ENCODE results near the gene TTC9C. TPM values are rescaled to one million over a fixed set of nuclear protein-coding genes. Genes with fewer than 3 reads are reported as not detected.
A peak's percentile ranks its signal among the peaks of the same experiment; 100 is the strongest.
"Not testable (repeated sequence)": the region's sequence is repeated elsewhere in the genome, so short reads cannot be mapped to it uniquely, and the experiment has no call there.

TTC9C gene
- polyA plus RNA-seq, 1 donor: 37.9 TPM

GRCh38 chr11:62724171-62724570 is 4.1 kb upstream of the TTC9C start:
- Histone ChIP-seq H3K36me3 (ENCODE audit: control insufficient read depth, insufficient read depth, low read length) (peaks cover 49% of the 10 kb centered on the region), H3K9me3 (ENCODE audit: control insufficient read depth, low read depth, low read length) (no peaks in the 10 kb centered on the region), H3K4me3 (ENCODE audit: low read length) (peak overlapping the region; percentile 66), H3K27ac (ENCODE audit: low read length) (no peak overlapping the region), H3K4me1 (ENCODE audit: control insufficient read depth, insufficient read depth, low read length) (no peaks in the 10 kb centered on the region), H3K27me3 (ENCODE audit: control insufficient read depth, insufficient read depth, low read length) (no peaks in the 10 kb centered on the region)
- DNase-seq: no peak
- no CpG with 5 or more reads among the region's 8 CpGs for WGBS (ENCODE audit: insufficient coverage, low lambda C conversion rate)

GRCh38 chr11:62725646-62726045 is 2.6 kb upstream of the TTC9C start:
- H3K9me3 ChIP-seq (ENCODE audit: control insufficient read depth, low read depth, low read length): no peaks in the 10 kb centered on the region
- peaks cover 35% of the 10 kb centered on the region for H3K36me3 ChIP-seq (ENCODE audit: control insufficient read depth, insufficient read depth, low read length)
- peak overlapping the region; percentile 66 for H3K4me3 ChIP-seq (ENCODE audit: low read length)
- H3K27ac ChIP-seq (ENCODE audit: low read length): peak overlapping the region; percentile 90
- no peaks in the 10 kb centered on the region for H3K27me3 ChIP-seq (ENCODE audit: control insufficient read depth, insufficient read depth, low read length)
- DNase-seq: peak in 1 of 2 donors; percentile 49
- no CpG with 5 or more reads among the region's 7 CpGs for WGBS (ENCODE audit: insufficient coverage, low lambda C conversion rate)
- H3K4me1 ChIP-seq (ENCODE audit: control insufficient read depth, insufficient read depth, low read length): no peaks in the 10 kb centered on the region

GRCh38 chr11:62726156-62726914 is 2.0 kb upstream of the TTC9C start:
- peak overlapping the region; percentile 66 for H3K4me3 ChIP-seq (ENCODE audit: low read length)
- peaks cover 28% of the 10 kb centered on the region for H3K36me3 ChIP-seq (ENCODE audit: control insufficient read depth, insufficient read depth, low read length)
- no peaks in the 10 kb centered on the region for H3K9me3 ChIP-seq (ENCODE audit: control insufficient read depth, low read depth, low read length)
- H3K27ac ChIP-seq (ENCODE audit: low read length): peak overlapping the region; percentile 90
- WGBS (ENCODE audit: insufficient coverage, low lambda C conversion rate): no CpG with 5 or more reads among the region's 51 CpGs
- H3K4me1 ChIP-seq (ENCODE audit: control insufficient read depth, insufficient read depth, low read length): no peaks in the 10 kb centered on the region
- H3K27me3 ChIP-seq (ENCODE audit: control insufficient read depth, insufficient read depth, low read length): no peaks in the 10 kb centered on the region
- no peak for DNase-seq

- Histone ChIP-seq H3K4me1 (ENCODE audit: control insufficient read depth, insufficient read depth, low read length) (no peaks in the 10 kb centered on the region), H3K27me3 (ENCODE audit: control insufficient read depth, insufficient read depth, low read length) (no peaks in the 10 kb centered on the region), H3K4me3 (ENCODE audit: low read length) (peak overlapping the region; percentile 66), H3K36me3 (ENCODE audit: control insufficient read depth, insufficient read depth, low read length) (peaks cover 23% of the 10 kb centered on the region), H3K9me3 (ENCODE audit: control insufficient read depth, low read depth, low read length) (no peaks in the 10 kb centered on the region), H3K27ac (ENCODE audit: low read length) (peak overlapping the region; percentile 90)
- DNase-seq: no peak
- WGBS (ENCODE audit: insufficient coverage, low lambda C conversion rate): no CpG with 5 or more reads among the region's 37 CpGs
Observed at GRCh38 chr11:62726915-62727164, 1.4 kb upstream of the TTC9C start.

- Histone ChIP-seq H3K27ac (ENCODE audit: low read length) (peak within 1 kb of the TSS; percentile 90), H3K36me3 (ENCODE audit: control insufficient read depth, insufficient read depth, low read length) (peaks cover 18% of the 10 kb centered on the region), H3K4me1 (ENCODE audit: control insufficient read depth, insufficient read depth, low read length) (no peaks in the 10 kb centered on the region), H3K4me3 (ENCODE audit: low read length) (peak within 1 kb of the TSS; percentile 66), H3K27me3 (ENCODE audit: control insufficient read depth, insufficient read depth, low read length) (no peaks in the 10 kb centered on the region), H3K9me3 (ENCODE audit: control insufficient read depth, low read depth, low read length) (no peaks in the 10 kb centered on the region)
- DNase-seq: peak; percentile 99
- no CpG with 5 or more reads among the region's 72 CpGs for WGBS (ENCODE audit: insufficient coverage, low lambda C conversion rate)
Observed at GRCh38 chr11:62727165-62727871, 968 bp upstream of the TTC9C start, which contains the start of gene HNRNPUL2. TSS of gene HNRNPUL2 (minus strand) at chr11:62727457. CDS start at chr11:62727156, 301 bp downstream.

- Histone ChIP-seq H3K36me3 (ENCODE audit: control insufficient read depth, insufficient read depth, low read length) (peaks cover 13% of the 10 kb centered on the region), H3K4me1 (ENCODE audit: control insufficient read depth, insufficient read depth, low read length) (no peaks in the 10 kb centered on the region), H3K4me3 (ENCODE audit: low read length) (peak overlapping the region; percentile 66), H3K27ac (ENCODE audit: low read length) (peak overlapping the region; percentile 90), H3K9me3 (ENCODE audit: control insufficient read depth, low read depth, low read length) (no peaks in the 10 kb centered on the region), H3K27me3 (ENCODE audit: control insufficient read depth, insufficient read depth, low read length) (no peaks in the 10 kb centered on the region)
- WGBS (ENCODE audit: insufficient coverage, low lambda C conversion rate): no CpG with 5 or more reads among the region's 20 CpGs
- DNase-seq: peak; percentile 95 to 99
Observed at GRCh38 chr11:62727872-62728170, 465 bp upstream of the TTC9C start.

- H3K4me1 ChIP-seq (ENCODE audit: control insufficient read depth, insufficient read depth, low read length); DNase-seq; H3K9me3 ChIP-seq (ENCODE audit: control insufficient read depth, low read depth, low read length); H3K27ac ChIP-seq (ENCODE audit: low read length); H3K27me3 ChIP-seq (ENCODE audit: control insufficient read depth, insufficient read depth, low read length): not testable (repeated sequence)
- peak overlapping the region; percentile 66 for H3K4me3 ChIP-seq (ENCODE audit: low read length)
- WGBS (ENCODE audit: insufficient coverage, low lambda C conversion rate): 93% methylated on average over 3 of the region's 14 CpGs
- peaks cover 13% of the 10 kb centered on the region for H3K36me3 ChIP-seq (ENCODE audit: control insufficient read depth, insufficient read depth, low read length)
Observed at GRCh38 chr11:62730076-62730475, 1.8 kb downstream of the TTC9C start.

GRCh38 chr11:62732830-62733229 is 4.5 kb downstream of the TTC9C start:
- Histone ChIP-seq H3K4me3 (ENCODE audit: low read length) (no peak overlapping the region), H3K36me3 (ENCODE audit: control insufficient read depth, insufficient read depth, low read length) (peaks cover 26% of the 10 kb centered on the region), H3K27me3 (ENCODE audit: control insufficient read depth, insufficient read depth, low read length) (no peaks in the 10 kb centered on the region), H3K4me1 (ENCODE audit: control insufficient read depth, insufficient read depth, low read length) (no peaks in the 10 kb centered on the region), H3K27ac (ENCODE audit: low read length) (no peak overlapping the region), H3K9me3 (ENCODE audit: control insufficient read depth, low read depth, low read length) (no peaks in the 10 kb centered on the region)
- no peak for DNase-seq
- WGBS (ENCODE audit: insufficient coverage, low lambda C conversion rate): 100% methylated on average over 2 of the region's 2 CpGs

GRCh38 chr11:62737196-62737595 is 8.9 kb downstream of the TTC9C start:
- H3K4me1 ChIP-seq (ENCODE audit: control insufficient read depth, insufficient read depth, low read length): no peaks in the 10 kb centered on the region

GRCh38 chr11:62747475-62748160 is 19.3 kb downstream of the TTC9C start:
- Histone ChIP-seq H3K36me3 (ENCODE audit: control insufficient read depth, insufficient read depth, low read length) (peaks cover 18% of the 10 kb centered on the region), H3K4me3 (ENCODE audit: low read length) (no peak overlapping the region), H3K27ac (ENCODE audit: low read length) (no peak overlapping the region), H3K9me3 (ENCODE audit: control insufficient read depth, low read depth, low read length) (no peaks in the 10 kb centered on the region), H3K4me1 (ENCODE audit: control insufficient read depth, insufficient read depth, low read length) (peaks cover under 1% of the 10 kb centered on the region), H3K27me3 (ENCODE audit: control insufficient read depth, insufficient read depth, low read length) (no peaks in the 10 kb centered on the region)
- DNase-seq: no peak
- 86% methylated on average over 1 of the region's 9 CpGs for WGBS (ENCODE audit: insufficient coverage, low lambda C conversion rate)

More at GRCh38 chr11:62737196-62737595, 8.9 kb downstream of the TTC9C start:
- H3K27ac ChIP-seq (ENCODE audit: low read length): no peak overlapping the region
- no peak for DNase-seq
- no peaks in the 10 kb centered on the region for H3K27me3 ChIP-seq (ENCODE audit: control insufficient read depth, insufficient read depth, low read length)
- no peak overlapping the region for H3K4me3 ChIP-seq (ENCODE audit: low read length)
- no peaks in the 10 kb centered on the region for H3K9me3 ChIP-seq (ENCODE audit: control insufficient read depth, low read depth, low read length)
- H3K36me3 ChIP-seq (ENCODE audit: control insufficient read depth, insufficient read depth, low read length): peaks cover 43% of the 10 kb centered on the region
